Measurements from ENCODE around the gene RNF224.

The RNF224 gene

DNA sequence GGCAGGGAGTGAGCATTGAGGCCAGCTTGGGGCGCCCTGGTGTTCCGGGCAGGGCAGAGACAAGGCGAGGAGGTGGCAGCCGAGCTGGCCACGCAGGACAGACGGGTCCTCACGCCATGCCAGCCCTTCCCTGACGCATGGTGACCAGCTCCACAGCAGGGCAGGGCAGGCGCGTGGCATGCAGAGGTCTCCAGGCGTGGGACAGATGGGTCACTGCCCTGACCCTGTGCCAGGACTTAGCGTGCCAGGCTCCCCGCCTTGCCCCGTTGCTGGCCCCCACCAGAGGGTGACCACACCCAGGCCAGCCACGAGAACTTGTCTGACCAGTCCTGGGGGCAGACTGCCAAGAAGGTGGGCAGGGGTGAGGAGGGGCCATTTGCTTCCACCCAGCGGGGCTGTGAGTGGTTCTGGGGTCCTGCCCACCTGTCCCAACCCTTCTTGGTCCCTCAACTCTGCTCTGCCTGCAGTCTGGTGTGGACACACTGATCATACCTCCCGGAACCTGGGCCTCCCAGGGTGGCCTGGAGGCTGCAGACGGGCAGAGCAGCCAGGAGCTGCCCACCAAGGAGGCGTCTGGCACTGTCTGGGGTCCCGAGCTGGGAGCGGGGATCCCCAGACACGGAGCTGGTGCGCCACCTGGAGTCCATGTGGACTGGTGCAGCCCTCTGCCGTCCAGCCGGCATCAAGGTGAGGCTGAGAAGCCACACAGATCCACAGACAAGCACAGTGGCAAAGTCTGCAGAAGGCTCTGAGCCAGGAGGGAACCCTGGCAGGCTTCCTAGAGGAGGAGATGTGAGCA, at the start of gene RNF224:
Gene RNF224, plus strand, starts transcription at position 449 of the 799 bp plus-strand sequence. CDS start 834 bp downstream, outside the sequence.
- DNase-seq: peak in 1 of 2 experiments; percentile 49

DNA sequence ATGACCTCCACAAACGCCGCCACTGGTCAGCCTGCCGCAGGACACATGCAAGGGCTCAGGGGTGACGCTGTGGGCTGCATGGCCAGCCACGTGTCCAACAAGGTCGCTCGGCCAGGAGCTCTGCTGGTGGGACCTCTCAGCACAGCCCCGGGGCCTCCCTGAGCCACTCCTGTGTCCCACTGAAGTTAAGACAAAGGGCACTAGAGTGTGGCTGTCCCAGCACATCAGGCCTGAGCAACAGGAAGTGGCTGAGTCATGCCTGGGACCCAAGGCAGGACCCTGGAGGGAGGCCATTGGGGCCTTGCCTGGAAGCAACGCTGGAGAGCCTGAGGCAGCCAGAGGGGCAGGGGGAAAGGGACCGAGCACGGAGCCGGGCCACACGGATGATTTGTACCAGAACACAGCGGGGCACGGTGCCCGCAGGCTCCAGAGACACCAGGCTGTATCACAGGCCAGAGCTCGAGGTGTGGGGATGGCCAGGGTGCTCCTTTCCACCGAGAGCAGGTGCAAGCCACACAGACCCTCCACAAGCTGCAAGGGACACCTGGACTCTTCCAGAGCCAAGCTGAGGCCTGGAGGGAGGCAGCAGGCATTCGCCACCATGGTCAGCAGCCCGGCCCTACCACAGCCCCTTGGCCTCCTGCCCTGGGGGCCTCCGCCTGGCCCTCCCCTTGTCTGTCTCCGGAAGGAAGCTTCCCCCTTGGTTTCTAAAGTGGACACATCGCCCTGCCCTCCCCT, 48.9 kb upstream of the RNF224 start:
- DNase-seq: no peak

DNA sequence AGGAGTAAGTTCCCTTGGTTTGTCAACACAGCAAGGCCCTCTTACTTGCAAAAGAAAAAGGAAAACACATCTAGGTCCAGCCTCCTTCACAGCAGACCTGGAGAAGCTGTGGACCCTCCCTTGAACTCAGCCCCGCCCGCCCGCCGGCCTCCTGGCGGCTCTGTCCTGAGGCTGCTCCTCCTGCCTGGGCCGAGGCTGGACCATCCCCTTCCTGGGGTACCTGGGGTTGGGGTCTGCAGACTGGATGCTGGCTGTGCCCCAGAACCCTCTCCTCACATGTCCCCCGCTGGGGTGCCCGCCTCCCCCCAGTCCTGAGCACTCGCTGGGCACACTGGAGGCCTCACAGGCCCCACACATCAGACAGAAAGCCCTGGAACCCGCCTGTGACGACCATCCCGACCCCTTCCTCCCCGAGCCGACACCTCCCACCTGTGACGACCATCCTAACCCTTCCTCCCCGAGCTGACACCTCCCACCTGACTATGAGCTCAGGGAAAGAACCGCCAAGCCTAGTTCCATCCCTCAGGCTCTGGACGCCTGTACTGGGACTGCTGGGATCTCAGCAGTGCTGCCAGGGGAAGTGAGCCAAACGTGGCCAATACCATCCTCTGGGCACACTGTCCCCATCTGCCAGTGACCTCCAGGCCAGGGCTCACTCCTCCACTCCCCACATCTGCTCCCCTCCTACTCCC, 48.2 kb upstream of the RNF224 start:
- DNase-seq: no peak

DNA sequence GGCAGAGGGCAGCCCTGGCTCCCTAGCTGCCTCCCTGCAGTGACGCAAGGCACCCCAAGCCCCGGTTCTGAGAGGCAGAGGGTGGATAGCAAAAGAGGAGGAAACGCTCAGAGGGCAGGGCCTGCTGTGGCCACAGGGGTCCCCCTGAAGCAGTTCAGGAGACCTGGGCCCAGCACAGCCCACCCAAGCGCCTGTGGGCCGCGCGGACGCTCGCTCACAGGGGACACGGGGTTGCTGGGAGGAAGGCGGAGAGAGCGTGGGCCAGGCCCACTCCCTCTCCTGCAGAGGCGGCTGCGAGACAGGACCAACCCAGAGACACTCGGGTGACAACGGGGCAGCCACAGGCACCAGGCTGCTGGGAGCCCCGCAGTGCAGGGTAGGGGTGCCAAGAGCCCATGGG, 47.5 kb upstream of the RNF224 start:
- no peak for DNase-seq

DNA sequence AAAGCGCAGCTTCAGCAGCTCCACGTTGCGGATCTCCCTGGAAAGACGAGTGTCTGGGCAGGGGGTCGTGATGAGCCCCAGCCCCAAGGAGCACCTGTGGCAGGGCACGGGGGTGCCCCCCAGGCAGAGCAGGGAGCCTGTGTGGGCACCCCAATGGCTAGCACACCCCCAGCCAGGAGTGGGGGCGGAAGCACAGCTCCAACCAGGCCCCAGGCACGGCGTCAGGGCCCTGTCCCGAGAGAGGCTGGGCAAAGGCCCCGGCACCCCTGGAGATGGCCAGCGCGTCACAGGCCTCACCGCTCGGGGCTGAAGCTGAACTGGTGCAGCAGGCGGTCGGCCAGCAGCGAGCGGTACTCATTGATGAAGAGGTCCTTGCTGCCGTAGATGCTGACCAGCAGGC, 46.8 kb upstream of the RNF224 start:
- no peak for DNase-seq

DNA sequence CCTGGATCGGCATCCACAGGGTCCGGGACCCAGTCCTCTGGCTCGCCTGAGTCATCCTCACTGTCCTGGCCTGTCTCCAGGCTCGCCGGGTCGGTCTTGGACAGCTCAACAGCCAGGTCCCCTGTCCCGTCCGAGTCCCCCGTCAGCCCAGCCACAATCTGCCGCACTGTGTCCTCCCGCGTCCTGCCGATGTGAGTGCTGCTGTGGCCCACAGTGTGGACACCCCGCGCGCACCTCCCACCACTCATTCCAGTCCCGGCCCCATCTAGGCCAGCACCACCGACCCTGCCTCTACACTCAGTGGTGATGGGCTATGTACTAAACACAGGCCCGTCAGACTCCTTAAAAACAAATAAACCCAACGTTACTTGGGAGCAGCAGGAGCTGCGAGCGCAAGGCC, 45.6 kb upstream of the RNF224 start:
- DNase-seq: no peak

DNA sequence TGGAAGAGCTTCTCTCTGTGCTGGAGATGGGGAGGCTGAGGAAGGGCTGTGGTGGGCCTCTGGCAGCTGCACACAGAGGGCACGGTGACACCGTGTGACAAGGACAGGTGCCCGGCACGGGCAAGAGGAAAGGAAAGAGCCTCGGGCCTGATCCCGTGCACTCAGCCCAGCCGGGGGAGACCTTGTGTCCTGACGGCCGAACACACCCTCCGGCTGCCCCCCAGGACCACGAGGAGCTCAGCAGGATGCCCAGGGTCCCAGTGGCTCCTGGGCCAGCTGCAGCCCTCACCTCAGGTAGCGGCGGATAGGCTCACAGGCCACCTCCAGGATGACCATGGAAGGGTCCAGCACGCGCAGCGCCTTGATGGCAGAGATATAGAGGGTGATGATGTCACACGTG, 44.5 kb upstream of the RNF224 start:
- no peak for DNase-seq

DNA sequence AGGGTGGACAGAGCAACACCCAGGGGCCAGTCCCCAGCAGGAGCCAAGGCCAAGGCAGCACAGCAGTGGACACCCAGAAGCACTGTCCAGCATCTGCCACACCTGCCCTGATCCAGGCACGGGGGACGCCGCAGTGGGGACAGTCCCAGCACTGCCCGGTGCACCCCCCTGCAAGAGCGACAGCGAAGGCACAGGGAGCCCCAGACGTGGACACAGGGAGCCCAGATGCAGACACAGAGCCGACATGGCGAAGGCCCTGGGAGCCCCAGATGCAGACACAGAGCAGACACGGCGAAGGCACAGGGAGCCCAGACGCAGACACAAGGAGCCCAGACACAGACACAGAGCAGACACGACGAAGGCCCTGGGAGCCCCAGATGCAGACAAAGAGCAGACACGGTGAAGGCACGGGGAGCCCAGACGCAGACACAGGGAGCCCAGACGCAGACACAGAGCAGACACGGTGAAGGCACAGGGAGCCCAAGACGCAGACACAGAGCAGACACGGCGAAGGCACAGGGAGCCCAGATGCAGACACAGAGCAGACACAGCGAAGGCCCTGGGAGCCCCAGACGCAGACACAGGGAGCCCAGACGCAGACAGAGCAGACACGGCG, 43.2 kb upstream of the RNF224 start:
- no peak for DNase-seq

DNA sequence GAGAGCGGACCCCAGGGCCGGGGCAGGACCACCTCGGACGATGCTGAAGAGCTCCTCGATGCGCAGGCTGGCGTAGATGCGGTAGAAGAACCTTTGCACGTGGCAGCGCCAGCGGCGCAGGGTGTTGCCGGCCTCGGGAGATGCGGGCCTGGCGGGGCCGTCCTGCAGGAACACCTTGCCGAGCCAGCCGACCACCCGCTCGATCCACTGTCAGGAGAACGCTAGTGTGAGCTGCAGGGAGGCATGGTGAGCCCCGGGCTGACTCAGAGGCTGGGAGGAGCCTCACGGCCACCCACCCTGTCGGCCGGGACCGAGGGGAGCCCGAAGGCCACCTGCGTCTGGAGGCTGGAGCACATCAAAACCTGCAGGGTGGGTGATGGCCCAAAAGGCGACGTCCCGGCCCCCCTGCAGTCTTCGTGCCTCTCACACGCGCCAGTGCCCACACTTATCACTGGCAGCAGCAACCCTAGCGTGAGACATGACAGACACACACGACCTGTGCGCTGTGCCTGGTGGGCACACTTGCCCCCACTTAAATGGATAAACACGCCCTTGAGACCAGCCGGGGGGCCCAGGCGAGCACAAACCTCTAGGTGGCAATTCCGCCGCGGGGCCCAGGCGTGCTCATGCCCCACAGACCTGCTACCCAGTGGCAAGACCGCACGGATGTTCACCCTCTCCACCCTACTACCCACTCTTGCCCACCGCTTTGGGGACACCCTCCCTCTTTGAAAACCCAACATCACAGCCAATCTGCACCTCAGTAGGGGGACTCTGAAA, 42.2 kb upstream of the RNF224 start:
- DNase-seq: no peak

DNA sequence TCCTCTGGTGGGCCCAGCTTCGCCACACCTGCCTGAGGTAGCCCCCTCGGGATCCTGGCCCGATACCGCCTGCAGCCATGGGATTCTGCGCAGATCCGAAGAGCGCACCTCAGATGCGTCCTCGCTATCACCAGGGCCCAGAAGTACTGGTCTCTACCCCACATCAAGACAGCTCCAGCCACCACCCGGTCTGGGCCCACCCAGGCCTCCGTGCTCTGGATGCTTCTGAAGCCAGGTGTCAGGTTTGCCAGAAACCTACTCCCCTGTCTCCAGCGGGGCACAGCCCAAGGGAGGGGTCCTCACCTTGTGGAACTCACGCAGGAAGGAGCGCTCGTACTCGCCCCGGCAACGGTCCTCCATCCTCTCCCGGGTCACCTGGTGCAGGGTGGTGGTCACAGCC, 41.4 kb upstream of the RNF224 start:
- DNase-seq: no peak

DNA sequence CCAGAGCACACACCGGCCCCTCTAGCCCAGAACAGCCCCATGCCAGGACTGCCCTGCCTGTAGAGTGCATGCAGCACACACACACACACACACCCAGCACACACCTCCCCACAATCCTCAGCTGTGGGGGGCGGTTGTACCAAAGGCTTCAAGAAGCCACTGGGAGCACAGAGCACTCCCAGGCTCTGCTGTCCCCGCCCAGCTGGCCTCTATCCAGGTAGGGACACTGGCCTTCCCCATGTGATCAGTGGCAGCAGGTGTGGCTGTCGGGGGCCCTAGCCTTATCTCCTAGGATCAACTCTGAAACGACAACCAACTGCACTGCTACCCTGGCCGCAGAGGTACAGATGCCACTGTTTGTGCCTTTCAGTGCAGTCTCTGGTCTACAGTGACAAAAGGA, 40.9 kb upstream of the RNF224 start:
- no peak for DNase-seq

DNA sequence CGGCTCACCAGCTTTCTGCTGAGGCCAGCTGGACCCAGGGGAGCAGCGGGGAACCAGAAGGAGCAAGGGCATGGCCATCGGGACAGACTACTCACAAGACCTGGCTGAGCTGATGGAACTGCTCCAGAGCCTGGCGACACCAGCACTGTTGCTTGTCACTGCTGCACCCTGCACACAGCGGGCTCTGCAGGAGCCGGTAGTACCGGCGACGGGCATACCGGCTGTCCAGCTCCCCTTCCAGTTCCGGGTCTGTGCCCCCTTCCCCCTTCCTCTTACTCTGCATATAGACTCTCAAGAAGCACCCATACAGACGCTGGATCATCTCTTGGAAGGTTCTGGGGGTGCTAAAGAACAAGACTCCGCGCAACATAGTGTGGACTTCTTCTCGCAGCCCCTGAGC, 39.9 kb upstream of the RNF224 start:
- DNase-seq: no peak

DNA sequence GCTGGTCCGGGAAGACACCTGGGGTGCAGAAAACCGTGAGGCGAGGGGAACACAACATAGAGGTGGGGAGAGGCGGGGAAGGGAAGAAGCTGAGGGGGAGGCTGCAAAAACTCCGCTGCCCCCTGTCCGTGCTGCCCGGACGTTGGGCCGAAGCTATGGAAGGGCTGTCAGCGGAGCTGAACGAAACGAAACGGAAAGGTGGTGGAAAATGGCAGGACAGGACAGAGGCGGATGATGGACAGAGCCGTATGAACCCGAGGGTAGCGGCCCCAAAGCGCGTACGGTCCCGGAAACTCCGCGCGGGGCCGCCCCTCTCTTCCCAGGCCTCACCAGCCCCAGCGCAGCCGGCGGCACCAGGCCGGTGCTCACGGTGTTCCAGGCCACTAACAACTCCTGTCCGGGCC, 39.2 kb upstream of the RNF224 start:
- DNase-seq: no peak

DNA sequence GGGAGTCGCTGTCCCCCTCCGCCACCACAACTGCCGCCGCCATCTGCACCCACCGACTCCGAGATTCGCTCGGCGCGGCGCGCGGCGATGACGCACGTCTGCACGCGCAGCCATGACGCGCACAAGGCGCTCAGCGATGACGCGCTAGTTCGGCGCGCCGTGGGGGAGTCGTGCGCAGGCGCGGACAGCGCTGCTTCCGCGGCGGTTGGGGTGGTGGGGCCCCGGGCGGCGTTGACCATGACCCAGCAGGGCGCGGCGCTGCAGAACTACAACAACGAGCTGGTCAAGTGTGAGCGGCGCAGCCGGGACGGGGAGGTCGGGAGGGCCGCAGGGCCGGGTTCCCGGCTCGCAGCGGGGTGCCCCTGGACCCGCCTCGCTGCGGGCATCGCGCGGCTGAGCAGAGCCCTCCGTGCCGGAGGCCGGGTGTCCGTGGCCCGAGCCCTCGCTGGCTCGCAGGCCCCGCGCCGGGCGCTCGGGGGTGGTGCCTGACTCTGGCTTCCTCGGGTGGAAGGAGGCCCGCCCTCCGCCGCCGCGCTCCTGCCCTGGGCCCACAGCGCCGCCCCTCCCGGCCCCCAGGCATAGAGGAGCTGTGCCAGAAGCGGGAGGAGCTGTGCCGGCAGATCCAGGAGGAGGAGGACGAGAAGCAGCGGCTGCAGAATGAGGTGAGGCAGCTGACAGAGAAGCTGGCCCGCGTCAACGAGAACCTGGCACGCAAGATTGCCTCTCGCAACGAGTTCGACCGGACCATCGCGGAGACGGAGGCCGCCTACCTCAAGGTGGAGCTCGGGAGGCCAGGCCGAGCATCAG, 38.6 kb upstream of the RNF224 start, which contains the start of the genes ANAPC2 and SSNA1:
Gene ANAPC2, minus strand, starts transcription at position 71 of the 807 bp plus-strand sequence. Its CDS starts 28 bp downstream, at position 43.
Gene SSNA1, plus strand, starts transcription at position 187 of the 807 bp plus-strand sequence. Its CDS starts 51 bp downstream, at position 238.
- DNase-seq: no peak

DNA sequence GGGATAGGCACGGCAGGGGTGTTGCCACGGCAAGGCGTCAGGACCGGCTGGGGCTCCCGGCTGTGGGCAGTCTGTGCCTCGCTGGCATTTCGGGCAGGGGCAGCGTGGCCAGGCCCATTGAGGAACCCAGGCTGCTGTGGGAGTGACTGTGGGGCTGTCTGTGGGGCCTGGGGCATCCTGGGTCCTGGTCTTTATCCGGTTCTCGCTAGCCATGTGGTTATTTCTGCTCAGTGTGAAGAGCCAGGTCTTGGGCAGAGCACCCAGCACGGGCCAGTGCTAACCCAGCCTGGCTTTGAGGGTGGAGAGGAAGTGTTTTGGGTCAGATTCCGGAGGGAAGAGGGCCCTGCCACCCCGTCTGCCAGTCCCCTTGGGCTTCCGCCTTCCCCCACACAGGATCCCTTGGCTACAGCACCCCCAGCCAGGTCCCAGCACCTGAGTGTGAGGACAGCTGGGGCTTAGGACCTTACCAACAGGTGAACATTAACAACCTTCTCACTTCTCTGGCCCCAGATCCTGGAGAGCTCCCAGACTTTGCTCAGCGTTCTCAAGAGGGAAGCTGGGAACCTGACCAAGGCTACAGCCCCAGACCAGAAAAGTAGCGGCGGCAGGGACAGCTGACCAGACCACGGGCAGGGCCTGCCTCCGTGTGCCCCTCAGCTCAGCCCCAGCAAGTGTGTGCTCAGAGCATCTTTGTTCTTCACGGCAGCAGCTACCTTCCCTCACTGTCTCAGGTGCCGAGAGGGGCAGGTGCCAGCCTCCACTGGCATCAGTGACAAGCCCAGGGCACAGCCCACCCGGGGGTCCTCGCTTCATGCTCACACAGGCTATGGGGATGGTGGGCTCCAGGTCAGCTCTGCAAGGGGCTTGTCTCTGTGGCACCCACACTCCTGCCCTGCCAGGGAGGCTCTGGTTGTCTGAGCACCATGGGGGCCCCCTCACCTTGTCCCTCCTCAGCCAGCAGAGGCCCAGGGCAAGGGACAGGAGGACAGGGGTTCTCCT, 37.7 kb upstream of the RNF224 start:
- DNase-seq: no peak

DNA sequence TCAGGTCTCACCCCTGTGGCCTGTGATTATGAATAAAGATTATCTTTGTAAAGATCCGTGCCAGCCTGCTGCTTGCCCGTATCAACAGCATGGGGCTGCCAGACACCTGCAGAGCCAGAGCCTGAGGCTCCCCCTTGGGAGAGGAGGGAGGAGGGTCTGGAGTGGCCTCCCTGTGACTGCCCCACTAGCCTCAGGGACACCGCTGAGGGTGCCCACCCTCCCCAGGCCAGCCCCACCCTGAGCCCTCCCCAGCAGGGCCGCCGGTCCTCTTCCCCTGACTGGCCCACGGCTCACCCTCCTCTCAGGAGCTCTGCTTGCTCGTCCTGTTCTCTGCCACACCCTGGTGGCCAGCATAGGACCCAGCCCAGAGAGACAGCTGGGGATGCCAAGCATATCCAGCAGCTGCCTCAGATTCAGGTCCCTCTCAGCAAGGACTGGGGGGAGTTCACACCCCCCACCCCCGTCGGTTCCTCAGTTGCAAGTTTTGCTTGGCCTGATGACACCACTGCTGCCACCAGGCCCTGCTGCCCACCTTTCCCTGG, 36.9 kb upstream of the RNF224 start:
- DNase-seq: no peak

DNA sequence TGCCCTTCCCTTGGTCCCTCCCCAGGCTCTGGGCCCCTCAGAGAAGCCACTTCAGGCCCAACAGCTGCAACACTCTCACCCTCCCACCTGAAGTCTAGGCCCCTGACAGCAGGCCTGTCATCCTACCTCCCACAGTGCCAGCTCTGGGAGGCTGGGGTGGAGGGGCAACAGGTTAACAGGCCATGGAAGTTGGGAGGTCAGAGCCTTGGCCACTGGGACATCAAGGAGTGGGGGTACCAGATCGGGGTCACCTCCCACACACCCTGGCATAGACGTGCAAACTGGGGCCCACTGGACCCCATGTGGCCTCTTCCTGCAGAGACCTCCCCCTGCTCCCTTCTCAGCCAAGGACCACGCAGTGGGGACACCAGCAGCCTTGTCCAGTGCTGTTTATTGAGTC, 36.1 kb upstream of the RNF224 start:
- DNase-seq: no peak

DNA sequence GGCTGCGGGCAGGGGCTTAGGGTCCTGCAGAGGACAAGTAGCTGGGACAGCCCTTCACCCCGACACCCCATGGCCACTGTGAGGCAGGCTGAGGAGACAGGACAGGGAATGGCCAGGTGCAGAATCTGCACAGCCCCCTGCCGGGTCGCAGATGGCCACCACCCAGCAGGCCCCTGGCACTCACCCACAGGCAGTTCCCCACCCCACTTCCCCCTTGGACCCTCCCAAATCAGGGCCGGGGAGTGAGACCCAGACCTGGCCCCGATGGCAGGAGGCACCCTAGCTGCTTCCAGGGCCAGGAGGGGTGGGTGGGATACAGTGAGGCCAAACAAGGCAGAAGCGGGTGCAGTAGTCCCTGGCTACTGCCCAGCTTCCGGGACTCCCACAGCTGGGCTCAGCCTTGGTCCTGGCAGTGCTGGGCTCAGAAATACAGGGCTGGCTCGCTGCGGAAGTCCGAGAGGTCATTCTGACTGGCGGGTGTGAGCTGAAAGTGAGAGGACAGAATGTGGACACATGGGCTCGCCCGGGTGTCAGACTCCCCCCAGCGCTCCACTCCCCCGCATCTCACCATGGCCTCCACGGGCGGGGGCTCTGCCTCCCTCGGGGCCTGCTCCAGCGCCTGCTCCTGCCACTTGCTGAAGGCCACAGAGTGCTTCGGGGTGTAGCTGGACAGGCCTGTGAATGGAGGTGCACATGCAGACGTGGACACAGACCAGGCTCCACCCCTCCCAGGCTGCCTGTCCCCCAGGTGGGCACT, 35.4 kb upstream of the RNF224 start:
- DNase-seq: no peak

DNA sequence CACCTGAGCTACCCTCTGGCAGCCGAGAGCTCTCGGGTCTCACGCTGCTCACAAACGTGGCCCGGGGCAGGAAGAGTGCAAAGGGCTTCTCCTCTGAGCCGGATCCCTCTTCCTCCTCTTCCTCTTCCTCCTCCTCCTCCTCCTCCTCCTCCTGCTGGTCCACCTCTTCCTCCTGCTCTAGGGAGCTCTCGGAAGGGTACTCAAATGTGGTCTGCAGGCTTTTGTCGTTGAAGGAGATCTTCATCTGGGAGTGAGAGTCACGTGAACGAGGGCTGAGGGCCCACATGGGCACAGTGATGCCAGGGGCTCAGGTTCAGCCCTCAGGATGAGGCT, 34.9 kb upstream of the RNF224 start:
- DNase-seq: no peak

Data from cerebellar nuclear complex (tissue), 1 donor.